Stomach (tissue), 4 donors: ENCODE results near the gene MST1.

Experiments used
- EP300 ChIP-seq: sonication (generic); formaldehyde crosslinking; IDR thresholded peaks from one replicate; pipeline ENCODE4 v1.6.1; 2017; ENCODE audit warnings: antibody characterized with exemption
- TF ChIP-seq, protein P1 (sequence below), 7 experiments: fragments of 450-650 bp in 4 of 7; fragments of 200-600 bp in 3 of 7; sonication (generic) in 3 of 7; IDR thresholded peaks; one replicate each; pipeline ENCODE4 v1.5.1; 2016 to 2019; ENCODE audit warnings: antibody characterized with exemption in 7 of 7, control low read depth in 2 of 7, mild to moderate bottlenecking in 1 of 7

DNA sequence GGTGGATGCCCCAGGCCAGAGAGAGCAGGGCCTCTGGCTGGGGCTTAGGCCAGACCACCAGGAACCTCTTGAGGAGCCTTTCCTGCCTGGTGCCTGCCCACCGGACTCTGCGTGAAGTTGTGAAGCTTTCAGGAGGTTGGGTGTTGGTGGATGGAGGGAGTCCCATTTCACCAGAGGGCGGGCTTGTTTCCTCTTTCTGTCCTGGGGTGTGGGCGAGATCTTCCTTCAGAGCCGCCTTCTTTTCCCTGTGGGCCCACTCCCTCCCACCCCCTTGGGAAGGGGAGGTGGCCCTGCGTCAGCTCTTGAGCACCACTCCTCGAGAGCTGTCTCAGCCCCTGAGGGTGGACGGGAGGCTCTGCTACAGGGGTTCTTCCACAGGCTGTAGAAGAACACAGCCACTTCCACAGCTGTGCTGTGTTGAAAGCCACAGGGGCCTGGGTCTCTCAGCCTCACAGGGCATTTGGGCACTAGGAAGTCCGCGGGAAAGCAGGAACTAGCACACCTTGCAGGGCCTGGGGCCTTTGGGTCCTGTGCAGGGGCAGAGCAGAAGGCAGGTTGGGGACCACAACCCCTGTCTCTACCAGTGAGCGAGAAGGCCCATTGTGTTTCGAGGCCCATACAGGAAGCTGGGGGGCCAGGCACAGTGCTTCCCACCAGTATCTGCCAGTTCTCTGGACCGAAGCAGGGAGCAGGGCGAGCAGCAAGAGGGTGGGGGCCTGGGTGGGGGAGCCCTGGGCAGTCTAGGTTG is 28.1 kb upstream of the MST1 start:
- no peak for TF ChIP-seq EP300
- TF ChIP-seq, protein P1, sequence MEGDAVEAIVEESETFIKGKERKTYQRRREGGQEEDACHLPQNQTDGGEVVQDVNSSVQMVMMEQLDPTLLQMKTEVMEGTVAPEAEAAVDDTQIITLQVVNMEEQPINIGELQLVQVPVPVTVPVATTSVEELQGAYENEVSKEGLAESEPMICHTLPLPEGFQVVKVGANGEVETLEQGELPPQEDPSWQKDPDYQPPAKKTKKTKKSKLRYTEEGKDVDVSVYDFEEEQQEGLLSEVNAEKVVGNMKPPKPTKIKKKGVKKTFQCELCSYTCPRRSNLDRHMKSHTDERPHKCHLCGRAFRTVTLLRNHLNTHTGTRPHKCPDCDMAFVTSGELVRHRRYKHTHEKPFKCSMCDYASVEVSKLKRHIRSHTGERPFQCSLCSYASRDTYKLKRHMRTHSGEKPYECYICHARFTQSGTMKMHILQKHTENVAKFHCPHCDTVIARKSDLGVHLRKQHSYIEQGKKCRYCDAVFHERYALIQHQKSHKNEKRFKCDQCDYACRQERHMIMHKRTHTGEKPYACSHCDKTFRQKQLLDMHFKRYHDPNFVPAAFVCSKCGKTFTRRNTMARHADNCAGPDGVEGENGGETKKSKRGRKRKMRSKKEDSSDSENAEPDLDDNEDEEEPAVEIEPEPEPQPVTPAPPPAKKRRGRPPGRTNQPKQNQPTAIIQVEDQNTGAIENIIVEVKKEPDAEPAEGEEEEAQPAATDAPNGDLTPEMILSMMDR (IDR thresholded peaks at IDR 0.05), result no peak
